HepG2 (cell line): Measurements from ENCODE around the gene OSBPL2. TPM values are rescaled to one million over a fixed set of nuclear protein-coding genes. Genes with fewer than 3 reads are reported as not detected.

Experiments used
- ARID2 ChIP-seq: sonication (generic); formaldehyde crosslinking; IDR thresholded peaks from 2 replicates; pipeline ENCODE4 v1.8.1; 2022; ENCODE audit warnings: mild to moderate bottlenecking, missing genetic modification reagents, borderline replicate concordance
- MXI1 ChIP-seq: IDR thresholded peaks from 3 replicates; pipeline ENCODE4 v1.6.1; 2012; ENCODE audit warnings: low read depth, low read length, inconsistent platforms, borderline replicate concordance
- NFIB ChIP-seq: sonication (generic); formaldehyde crosslinking; IDR thresholded peaks from 2 replicates; pipeline ENCODE4 v1.9.0; 2021; ENCODE audit warnings: missing genetic modification reagents, mild to moderate bottlenecking, borderline replicate concordance
- SOX6 ChIP-seq, 2 experiments: fragments of 450-650 bp in 1 of 2; sonication (generic) in 1 of 2; formaldehyde crosslinking in 1 of 2; IDR thresholded peaks; 2 replicates each; pipeline versions ENCODE4 v1.4.0 to v1.6.1; 2017 to 2020; ENCODE audit warnings: antibody characterized with exemption in 1 of 2, mild to moderate bottlenecking in 1 of 2, missing genetic modification reagents in 1 of 2
- SRF ChIP-seq: IDR thresholded peaks from 2 replicates; pipeline ENCODE4 v1.6.1; 2011; ENCODE audit warnings: mild to moderate bottlenecking, low read depth, low read length, moderate library complexity
- ZBTB2 ChIP-seq: sonication (generic); formaldehyde crosslinking; IDR thresholded peaks from 2 replicates; pipeline ENCODE4 v1.8.0; 2022; ENCODE audit warnings: low read depth, missing genetic modification reagents
- ZHX2 ChIP-seq, 2 experiments: sonication (generic) in 1 of 2; formaldehyde crosslinking in 1 of 2; IDR thresholded peaks; 2 replicates each; pipeline versions ENCODE4 v1.6.1 to v1.9.0; 2014 to 2022; ENCODE audit warnings: antibody characterized with exemption in 1 of 2, borderline replicate concordance in 1 of 2, inconsistent platforms in 1 of 2, low read depth in 1 of 2, missing genetic modification reagents in 1 of 2
- ZNF143 ChIP-seq: sonication (generic); formaldehyde crosslinking; IDR thresholded peaks from 2 replicates; pipeline ENCODE4 v1.4.0; 2020; ENCODE audit warnings: missing genetic modification reagents
- ZNF180 ChIP-seq: sonication (generic); formaldehyde crosslinking; IDR thresholded peaks from 2 replicates; pipeline ENCODE4 v1.4.0; 2020; ENCODE audit warnings: low read depth, missing genetic modification reagents, borderline replicate concordance
- ZNF232 ChIP-seq: sonication (generic); formaldehyde crosslinking; IDR thresholded peaks from 2 replicates; pipeline ENCODE4 v1.4.0; 2020; ENCODE audit warnings: missing genetic modification reagents, borderline replicate concordance
- ZNF33B ChIP-seq: sonication (generic); formaldehyde crosslinking; IDR thresholded peaks from 2 replicates; pipeline ENCODE4 v1.5.1; 2020; ENCODE audit warnings: mild to moderate bottlenecking, missing genetic modification reagents
- ZNF446 ChIP-seq: sonication (generic); formaldehyde crosslinking; IDR thresholded peaks from 2 replicates; pipeline ENCODE4 v1.5.0; 2020; ENCODE audit warnings: mild to moderate bottlenecking, missing genetic modification reagents
- ZNF589 ChIP-seq: sonication (generic); formaldehyde crosslinking; conservative IDR thresholded peaks from 2 replicates; pipeline ENCODE4 v1.8.0; 2022; ENCODE audit warnings: mild to moderate bottlenecking, moderate library complexity, missing genetic modification reagents
- ZNF691 ChIP-seq: sonication (generic); formaldehyde crosslinking; IDR thresholded peaks from 2 replicates; pipeline ENCODE4 v1.4.0; 2020; ENCODE audit warnings: missing genetic modification reagents, low read depth, mild to moderate bottlenecking, borderline replicate concordance
- ZNF710 ChIP-seq: sonication (generic); formaldehyde crosslinking; IDR thresholded peaks from 2 replicates; pipeline ENCODE4 v1.5.0; 2020; ENCODE audit warnings: mild to moderate bottlenecking, missing genetic modification reagents, borderline replicate concordance
- ZNF75D ChIP-seq: sonication (generic); formaldehyde crosslinking; IDR thresholded peaks from 2 replicates; pipeline ENCODE4 v1.8.1; 2023; ENCODE audit warnings: missing genetic modification reagents, mild to moderate bottlenecking, borderline replicate concordance
- polyA plus RNA-seq, 8 experiments: library from polyadenylated mRNA; depleted of rRNA in 3 of 8; stranded (reverse) in 7 of 8; unstranded in 1 of 8; fragments of >200 nt; fragmentation: Illumina TruSeq in 4 of 8; extraction: Trizol in 4 of 8; gene quantifications; 2 replicates each; pipeline versions ENCODE4 v1.2.1 to v1.2.3, GENCODE V29; 2011 to 2016; ENCODE audit warnings: low read depth in 4 of 8, missing spikeins in 1 of 8, mixed read lengths in 1 of 8; ENCODE audit not compliant: insufficient read depth in 1 of 8
- total RNA-seq, 5 experiments: library from RNA; depleted of rRNA; stranded (reverse); fragments of >200 nt; fragmentation: Illumina TruSeq; extraction: Trizol; gene quantifications; 2 replicates each; pipeline ENCODE4 v1.2.3, GENCODE V29; 2016; ENCODE audit warnings: low read depth in 1 of 5

Gene OSBPL2
- total and polyA plus RNA-seq, 2 of the 13 experiments (the other 11 are each of a cell fraction or from before 2014, with no cell fraction given): 18.5 to 37.4 TPM

- TF ChIP-seq ZNF232 (CRISPR knock-in tag): peak; percentile 76
- TF ChIP-seq SRF: no peak
- no peak; the same call in 1 of the 2 replicates for TF ChIP-seq ZNF75D (CRISPR knock-in tag)
- no peak for TF ChIP-seq ZNF589
- 0 out of 2 replicates have a peak, but pooled peaks have one; percentile 56 for TF ChIP-seq ARID2 (CRISPR knock-in tag)
- peak; percentile 22; the same call in 1 of the 2 replicates for TF ChIP-seq ZNF33B (CRISPR knock-in tag)
- no peak for TF ChIP-seq ZHX2 (IDR thresholded peaks at IDR 0.05; ENCODE audit: low read depth)
- 0 out of 2 replicates have a peak, but pooled peaks have one; percentile 59 for TF ChIP-seq ZHX2 (CRISPR knock-in tag; IDR thresholded peaks at IDR 0.05; ENCODE audit: borderline replicate concordance)
- TF ChIP-seq NFIB (CRISPR knock-in tag): peak; percentile 93; the same call in 1 of the 2 replicates
- TF ChIP-seq ZNF691: 0 out of 2 replicates have a peak, but pooled peaks have one; percentile 30
- TF ChIP-seq SOX6 (IDR thresholded peaks at IDR 0.05): no peak
- peak; percentile 21; the same call in 1 of the 2 replicates for TF ChIP-seq SOX6 (CRISPR knock-in tag; IDR thresholded peaks at IDR 0.05)
- peak; percentile 62; the same call in 1 of the 2 replicates for TF ChIP-seq ZNF180 (CRISPR knock-in tag)
- peak; percentile 20; the same call in 1 of the 2 replicates for TF ChIP-seq ZNF143 (CRISPR knock-in tag)
- TF ChIP-seq ZNF446 (CRISPR knock-in tag): peak; percentile 6; the same call in 1 of the 2 replicates
- 0 out of 2 replicates have a peak, but pooled peaks have one; percentile 39 for TF ChIP-seq ZNF710
- TF ChIP-seq ZBTB2 (CRISPR knock-in tag): no peak; the same call in 1 of the 2 replicates
- TF ChIP-seq MXI1: peak; percentile 89; the same call in 1 of the 3 replicates
Observed at GRCh38 chr20:62303340-62304226, 65.3 kb downstream of the OSBPL2 start (continued).
